HCT116 (cell line): ENCODE data around the gene CDR2. TPM values are rescaled to one million over a fixed set of nuclear protein-coding genes. Genes with fewer than 3 reads are reported as not detected.

Experiments used
- total RNA-seq: library from RNA; stranded (reverse); gene quantifications from one replicate; pipeline ENCODE4 v1.2.1, GENCODE V29; 2021; ENCODE audit not compliant: unreplicated experiment

Gene CDR2
- total RNA-seq, 1 experiment from 2014 or later, result 27.3 TPM

Other genes starting within 250 kb of the CDR2 start
- 0.27 TPM for gene SDR42E2, start 212.1 kb downstream of the CDR2 start, total RNA-seq
- 31.0 TPM for gene EEF2K, start 168.3 kb downstream of the CDR2 start, total RNA-seq
- gene POLR3E, start 77.2 kb downstream of the CDR2 start, total RNA-seq, result 65.0 TPM
- gene NPIPB5, start 136.3 kb upstream of the CDR2 start, total RNA-seq, result 108 TPM